ENCODE data around the gene UGGT1. TPM values are rescaled to one million over a fixed set of nuclear protein-coding genes. Genes with fewer than 3 reads are reported as not detected.

UGGT1 gene
- polyA plus RNA-seq, 2 donors, result 4.2 to 6.0 TPM

GRCh38 chr2:128064353-128064752, 26.6 kb upstream of the UGGT1 start:
- Histone ChIP-seq H3K27me3 (ENCODE audit: control insufficient read depth in 1 of 2, insufficient read depth in 2 of 2, low read length in 2 of 2) (no peaks in the 10 kb centered on the region), H3K27ac (ENCODE audit: low read depth in 2 of 2, low read length in 1 of 2) (no peak overlapping the region), H3K4me1 (ENCODE audit: control insufficient read depth in 2 of 2, insufficient read depth in 2 of 2, low read length in 1 of 2) (no peaks in the 10 kb centered on the region), H3K36me3 (ENCODE audit: control insufficient read depth in 2 of 2, insufficient read depth in 2 of 2, low read length in 1 of 2) (no peaks in the 10 kb centered on the region), H3K9me3 (ENCODE audit: control insufficient read depth in 2 of 2, insufficient read depth in 1 of 2, low read depth in 1 of 2, low read length in 1 of 2) (no peaks in the 10 kb centered on the region), H3K4me3 (ENCODE audit: low read depth in 1 of 2, low read length in 2 of 2) (no peak overlapping the region)
- 96 to 100% methylated on average over 1 of the region's 1 CpG for WGBS, 2 donors

- 70 to 75% methylated on average over 5 of the region's 5 CpGs for WGBS, 2 donors
These were observed 21.2 kb upstream of the UGGT1 start for GRCh38 chr2:128069769-128070168.

GRCh38 chr2:128073278-128073677, 17.7 kb upstream of the UGGT1 start:
- 81 to 83% methylated on average over 3 of the region's 3 CpGs for WGBS, 2 donors
- Histone ChIP-seq H3K9me3 (ENCODE audit: control insufficient read depth in 2 of 2, insufficient read depth in 1 of 2, low read depth in 1 of 2, low read length in 1 of 2) (no peaks in the 10 kb centered on the region), H3K4me1 (ENCODE audit: control insufficient read depth in 2 of 2, insufficient read depth in 2 of 2, low read length in 1 of 2) (no peaks in the 10 kb centered on the region), H3K27ac (ENCODE audit: low read depth in 2 of 2, low read length in 1 of 2) (no peak overlapping the region), H3K4me3 (ENCODE audit: low read depth in 1 of 2, low read length in 2 of 2) (no peak overlapping the region), H3K27me3 (ENCODE audit: control insufficient read depth in 1 of 2, insufficient read depth in 2 of 2, low read length in 2 of 2) (no peaks in the 10 kb centered on the region), H3K36me3 (ENCODE audit: control insufficient read depth in 2 of 2, insufficient read depth in 2 of 2, low read length in 1 of 2) (no peaks in the 10 kb centered on the region)

More at GRCh38 chr2:128069769-128070168, 21.2 kb upstream of the UGGT1 start:
- no peaks in the 10 kb centered on the region for H3K4me1 ChIP-seq (ENCODE audit: control insufficient read depth in 2 of 2, insufficient read depth in 2 of 2, low read length in 1 of 2)
- no peak overlapping the region for H3K4me3 ChIP-seq (ENCODE audit: low read depth in 1 of 2, low read length in 2 of 2)
- H3K27me3 ChIP-seq (ENCODE audit: control insufficient read depth in 1 of 2, insufficient read depth in 2 of 2, low read length in 2 of 2), result no peaks in the 10 kb centered on the region
- no peaks in the 10 kb centered on the region for H3K9me3 ChIP-seq (ENCODE audit: control insufficient read depth in 2 of 2, insufficient read depth in 1 of 2, low read depth in 1 of 2, low read length in 1 of 2)
- H3K27ac ChIP-seq (ENCODE audit: low read depth in 2 of 2, low read length in 1 of 2), result no peak overlapping the region
- H3K36me3 ChIP-seq (ENCODE audit: control insufficient read depth in 2 of 2, insufficient read depth in 2 of 2, low read length in 1 of 2), result no peaks in the 10 kb centered on the region

GRCh38 chr2:128076461-128077106, 14.4 kb upstream of the UGGT1 start:
- no peaks in the 10 kb centered on the region for H3K4me1 ChIP-seq (ENCODE audit: control insufficient read depth in 2 of 2, insufficient read depth in 2 of 2, low read length in 1 of 2)
- no peak overlapping the region for H3K27ac ChIP-seq (ENCODE audit: low read depth in 2 of 2, low read length in 1 of 2)
- WGBS, 2 donors, result 85 to 89% methylated on average over 7 of the region's 7 CpGs
- H3K4me3 ChIP-seq (ENCODE audit: low read depth in 1 of 2, low read length in 2 of 2), result no peak overlapping the region
- no peaks in the 10 kb centered on the region for H3K9me3 ChIP-seq (ENCODE audit: control insufficient read depth in 2 of 2, insufficient read depth in 1 of 2, low read depth in 1 of 2, low read length in 1 of 2)
- H3K27me3 ChIP-seq (ENCODE audit: control insufficient read depth in 1 of 2, insufficient read depth in 2 of 2, low read length in 2 of 2), result no peaks in the 10 kb centered on the region
- no peaks in the 10 kb centered on the region for H3K36me3 ChIP-seq (ENCODE audit: control insufficient read depth in 2 of 2, insufficient read depth in 2 of 2, low read length in 1 of 2)

- Histone ChIP-seq H3K9me3 (ENCODE audit: control insufficient read depth in 2 of 2, insufficient read depth in 1 of 2, low read depth in 1 of 2, low read length in 1 of 2) (no peaks in the 10 kb centered on the region), H3K4me1 (ENCODE audit: control insufficient read depth in 2 of 2, insufficient read depth in 2 of 2, low read length in 1 of 2) (no peaks in the 10 kb centered on the region), H3K27me3 (ENCODE audit: control insufficient read depth in 1 of 2, insufficient read depth in 2 of 2, low read length in 2 of 2) (no peaks in the 10 kb centered on the region), H3K36me3 (ENCODE audit: control insufficient read depth in 2 of 2, insufficient read depth in 2 of 2, low read length in 1 of 2) (no peaks in the 10 kb centered on the region), H3K4me3 (ENCODE audit: low read depth in 1 of 2, low read length in 2 of 2) (no peak overlapping the region), H3K27ac (ENCODE audit: low read depth in 2 of 2, low read length in 1 of 2) (no peak overlapping the region)
- WGBS, 2 donors, result 78 to 90% methylated on average over 4 to 5 of the region's 5 CpGs
These were observed 6.2 kb upstream of the UGGT1 start for GRCh38 chr2:128084757-128085156.

GRCh38 chr2:128086244-128086643, 4.8 kb upstream of the UGGT1 start:
- Histone ChIP-seq H3K27me3 (ENCODE audit: control insufficient read depth in 1 of 2, insufficient read depth in 2 of 2, low read length in 2 of 2) (no peaks in the 10 kb centered on the region), H3K4me1 (ENCODE audit: control insufficient read depth in 2 of 2, insufficient read depth in 2 of 2, low read length in 1 of 2) (no peaks in the 10 kb centered on the region), H3K36me3 (ENCODE audit: control insufficient read depth in 2 of 2, insufficient read depth in 2 of 2, low read length in 1 of 2) (no peaks in the 10 kb centered on the region), H3K9me3 (ENCODE audit: control insufficient read depth in 2 of 2, insufficient read depth in 1 of 2, low read depth in 1 of 2, low read length in 1 of 2) (no peaks in the 10 kb centered on the region), H3K4me3 (ENCODE audit: low read depth in 1 of 2, low read length in 2 of 2) (no peak overlapping the region), H3K27ac (ENCODE audit: low read depth in 2 of 2, low read length in 1 of 2) (no peak overlapping the region)
- 83 to 84% methylated on average over 3 of the region's 3 CpGs for WGBS, 2 donors

GRCh38 chr2:128090575-128090944, 440 bp upstream of the UGGT1 start:
- H3K36me3 ChIP-seq (ENCODE audit: control insufficient read depth in 2 of 2, insufficient read depth in 2 of 2, low read length in 1 of 2), result peaks cover 0 to 2% of the 10 kb centered on the region in 2 donors
- no peaks in the 10 kb centered on the region for H3K4me1 ChIP-seq (ENCODE audit: control insufficient read depth in 2 of 2, insufficient read depth in 2 of 2, low read length in 1 of 2)
- H3K27me3 ChIP-seq (ENCODE audit: control insufficient read depth in 1 of 2, insufficient read depth in 2 of 2, low read length in 2 of 2), result no peaks in the 10 kb centered on the region
- 1 to 3% methylated on average over 4 of the region's 4 CpGs for whole genome bisulfite sequencing, 2 donors
- peak overlapping the region; percentile 85 to 87 for H3K27ac ChIP-seq (ENCODE audit: low read depth in 2 of 2, low read length in 1 of 2)
- H3K9me3 ChIP-seq (ENCODE audit: control insufficient read depth in 2 of 2, insufficient read depth in 1 of 2, low read depth in 1 of 2, low read length in 1 of 2), result no peaks in the 10 kb centered on the region
- H3K4me3 ChIP-seq (ENCODE audit: low read depth in 1 of 2, low read length in 2 of 2), result peak overlapping the region; percentile 91 to 97

GRCh38 chr2:128091726-128092080, 703 bp downstream of the UGGT1 start:
- 0 to 1% methylated on average over 9 of the region's 9 CpGs for WGBS, 2 donors
- no peaks in the 10 kb centered on the region for H3K4me1 ChIP-seq (ENCODE audit: control insufficient read depth in 2 of 2, insufficient read depth in 2 of 2, low read length in 1 of 2)
- H3K27me3 ChIP-seq (ENCODE audit: control insufficient read depth in 1 of 2, insufficient read depth in 2 of 2, low read length in 2 of 2), result no peaks in the 10 kb centered on the region
- H3K27ac ChIP-seq (ENCODE audit: low read depth in 2 of 2, low read length in 1 of 2), result peak overlapping the region in 1 of 2 donors; percentile 65
- H3K4me3 ChIP-seq (ENCODE audit: low read depth in 1 of 2, low read length in 2 of 2), result peak overlapping the region; percentile 91 to 97
- no peaks in the 10 kb centered on the region for H3K9me3 ChIP-seq (ENCODE audit: control insufficient read depth in 2 of 2, insufficient read depth in 1 of 2, low read depth in 1 of 2, low read length in 1 of 2)
- H3K36me3 ChIP-seq (ENCODE audit: control insufficient read depth in 2 of 2, insufficient read depth in 2 of 2, low read length in 1 of 2), result peaks cover 0 to 2% of the 10 kb centered on the region in 2 donors

GRCh38 chr2:128092656-128093055, 1.7 kb downstream of the UGGT1 start:
- Histone ChIP-seq H3K4me1 (ENCODE audit: control insufficient read depth in 2 of 2, insufficient read depth in 2 of 2, low read length in 1 of 2) (no peaks in the 10 kb centered on the region), H3K4me3 (ENCODE audit: low read depth in 1 of 2, low read length in 2 of 2) (no peak overlapping the region), H3K27ac (ENCODE audit: low read depth in 2 of 2, low read length in 1 of 2) (no peak overlapping the region), H3K27me3 (ENCODE audit: control insufficient read depth in 1 of 2, insufficient read depth in 2 of 2, low read length in 2 of 2) (no peaks in the 10 kb centered on the region), H3K9me3 (ENCODE audit: control insufficient read depth in 2 of 2, insufficient read depth in 1 of 2, low read depth in 1 of 2, low read length in 1 of 2) (no peaks in the 10 kb centered on the region), H3K36me3 (ENCODE audit: control insufficient read depth in 2 of 2, insufficient read depth in 2 of 2, low read length in 1 of 2) (peaks cover 0 to 2% of the 10 kb centered on the region in 2 donors)
- 55 to 71% methylated on average over 3 of the region's 3 CpGs for WGBS, 2 donors

- H3K27me3 ChIP-seq (ENCODE audit: control insufficient read depth in 1 of 2, insufficient read depth in 2 of 2, low read length in 2 of 2), result no peaks in the 10 kb centered on the region
- H3K27ac ChIP-seq (ENCODE audit: low read depth in 2 of 2, low read length in 1 of 2), result no peak overlapping the region
- peaks cover 0 to 6% of the 10 kb centered on the region in 2 donors for H3K36me3 ChIP-seq (ENCODE audit: control insufficient read depth in 2 of 2, insufficient read depth in 2 of 2, low read length in 1 of 2)
- H3K9me3 ChIP-seq (ENCODE audit: control insufficient read depth in 2 of 2, insufficient read depth in 1 of 2, low read depth in 1 of 2, low read length in 1 of 2), result no peaks in the 10 kb centered on the region
- WGBS, 2 donors, result 71 to 80% methylated on average over 5 of the region's 5 CpGs
- no peaks in the 10 kb centered on the region for H3K4me1 ChIP-seq (ENCODE audit: control insufficient read depth in 2 of 2, insufficient read depth in 2 of 2, low read length in 1 of 2)
- no peak overlapping the region for H3K4me3 ChIP-seq (ENCODE audit: low read depth in 1 of 2, low read length in 2 of 2)
These were observed 2.8 kb downstream of the UGGT1 start for GRCh38 chr2:128093762-128094161.
